Hematopoietic multipotent progenitor cell (in vitro differentiated cells): ENCODE measurements around the gene FAM174B. TPM values are rescaled to one million over a fixed set of nuclear protein-coding genes. Genes with fewer than 3 reads are reported as not detected.

Experiments used
- DNase-seq, 3 donors: peaks; one replicate each; pipeline ENCODE4 v3.0.0-alpha.2; 2011 to 2015; ENCODE audit warnings: low read depth in 2 of 3, low spot score in 2 of 3
- total RNA-seq: library from RNA; depleted of rRNA; stranded (reverse); fragments of >200 nt; gene quantifications from one replicate; pipeline ENCODE4 v1.2.3, GENCODE V29; 2012

Gene FAM174B
- total RNA-seq, 1 donor, result 2.7 TPM

DNA sequence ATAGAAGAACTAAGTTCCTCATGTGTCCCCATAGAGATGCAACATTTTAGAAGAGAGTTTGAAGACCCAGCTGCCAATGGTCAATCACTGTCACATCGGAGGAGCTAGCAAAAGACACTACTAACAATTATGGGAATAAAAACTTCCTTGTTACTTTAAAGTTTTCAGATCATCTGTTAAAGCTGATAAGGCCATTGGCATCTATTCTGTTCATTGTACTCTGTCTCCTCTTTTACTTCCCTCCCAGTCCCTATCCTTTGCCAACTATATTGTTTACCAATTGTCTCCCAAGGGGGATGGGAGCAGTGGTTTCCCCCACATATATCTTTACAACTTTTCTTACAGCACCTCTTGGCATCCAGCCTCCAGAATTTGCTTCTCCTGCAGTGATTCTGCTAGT, 81.0 kb downstream of the FAM174B start:
- DNase-seq, result no peak

- DNase-seq, result no peak
Measured at GRCh38 chr15:92574161-92574560, 81.4 kb downstream of the FAM174B start.

DNA sequence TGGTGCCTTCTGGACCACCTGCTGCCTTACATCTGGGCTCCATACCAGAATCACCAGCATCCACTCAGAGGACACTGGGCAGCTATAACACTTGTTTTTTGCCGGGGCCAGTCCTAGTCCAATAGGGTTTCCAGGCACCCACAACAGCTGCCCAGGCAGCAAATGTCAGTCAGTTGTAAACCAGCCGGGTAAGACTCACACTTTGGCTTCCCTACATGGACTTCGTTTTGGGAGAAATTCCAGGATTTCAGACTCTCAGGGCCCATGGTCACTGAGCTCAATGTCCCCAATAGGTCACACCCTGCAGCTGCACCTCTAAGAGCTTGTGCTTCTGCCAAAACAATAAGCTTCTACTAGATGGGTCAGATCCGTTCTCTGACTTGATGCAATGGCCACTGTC, 83.8 kb downstream of the FAM174B start:
- no peak for DNase-seq

- no peak for DNase-seq
Measured at GRCh38 chr15:92570391-92570790, 85.2 kb downstream of the FAM174B start.

DNA sequence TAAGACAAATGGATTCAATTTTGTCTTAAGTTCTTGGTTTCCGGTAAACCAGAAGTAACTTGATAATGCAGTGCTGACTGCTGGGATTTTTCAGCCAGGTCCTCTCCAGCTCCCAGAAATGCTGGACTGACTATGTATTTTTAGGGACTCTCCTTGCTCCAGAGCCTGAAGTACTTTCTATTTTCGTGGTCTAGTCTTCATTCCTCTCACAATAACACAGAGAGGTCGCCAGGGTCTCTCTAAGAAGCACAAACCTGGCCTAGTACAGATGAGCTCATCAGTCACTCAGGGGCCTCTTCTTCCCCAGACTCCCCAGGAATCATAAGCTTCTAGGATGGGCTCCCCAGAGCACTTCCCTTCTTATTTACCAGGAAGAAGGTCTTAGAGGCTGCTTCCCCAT, 85.8 kb downstream of the FAM174B start:
- DNase-seq, result no peak

Other genes with a start within 250 kb of the FAM174B start
- gene CHD2, start 244.5 kb upstream of the FAM174B start, total RNA-seq, result 76.7 TPM